Measurements from ENCODE around the gene LTF. TPM values are rescaled to one million over a fixed set of nuclear protein-coding genes. Genes with fewer than 3 reads are reported as not detected.

LTF gene
- total RNA-seq, 2 donors from 2014 or later = 1.0 to 1.6 TPM

- intact Hi-C loops (cut with DNase I) = no loop called here
- no peaks in the 10 kb centered on the region for H3K36me3 ChIP-seq
- no peak overlapping the region for H3K9ac ChIP-seq (ENCODE audit: low read depth in 2 of 2, low read length in 2 of 2)
- DNase-seq = no peak
- no peaks in the 10 kb centered on the region for H3K27me3 ChIP-seq
- H3K4me1 ChIP-seq = no peaks in the 10 kb centered on the region
- H3K9me3 ChIP-seq = no peaks in the 10 kb centered on the region
- no peak for TF ChIP-seq CTCF (IDR thresholded peaks at IDR 0.05)
- H3K4me3 ChIP-seq = no peak overlapping the region
- no peak overlapping the region for H3K27ac ChIP-seq
Observed at GRCh38 chr3:46478341-46478740, 13.6 kb upstream of the LTF start.

DNA sequence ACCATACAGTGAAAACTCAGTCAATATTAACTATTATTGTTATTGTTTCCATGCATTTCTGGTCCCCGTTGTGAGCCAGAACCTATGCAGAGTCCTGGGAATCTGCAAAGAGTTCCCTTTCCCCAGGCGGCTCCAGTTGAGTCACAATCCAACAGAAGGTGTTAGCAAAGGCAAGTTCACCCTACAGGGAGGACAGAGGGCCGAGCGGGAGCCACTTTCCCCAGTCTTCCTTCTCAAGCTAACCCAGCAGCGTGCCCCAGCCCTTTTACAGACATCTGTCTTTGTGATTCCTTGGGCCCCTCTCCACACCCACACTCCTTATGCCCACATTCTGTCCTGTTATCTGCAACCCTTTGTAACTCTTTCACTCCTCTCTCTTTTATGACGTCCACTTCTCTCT lies 13.1 kb upstream of the LTF start:
- Histone ChIP-seq H3K27me3 (no peaks in the 10 kb centered on the region), H3K9ac (ENCODE audit: low read depth in 2 of 2, low read length in 2 of 2) (no peak overlapping the region), H3K4me1 (no peaks in the 10 kb centered on the region), H3K36me3 (no peaks in the 10 kb centered on the region), H3K9me3 (no peaks in the 10 kb centered on the region), H3K4me3 (no peak overlapping the region), H3K27ac (no peak overlapping the region)
- DNase-seq = no peak
- TF ChIP-seq CTCF (IDR thresholded peaks at IDR 0.05) = no peak
- intact Hi-C loops (cut with DNase I) = no loop called here

DNA sequence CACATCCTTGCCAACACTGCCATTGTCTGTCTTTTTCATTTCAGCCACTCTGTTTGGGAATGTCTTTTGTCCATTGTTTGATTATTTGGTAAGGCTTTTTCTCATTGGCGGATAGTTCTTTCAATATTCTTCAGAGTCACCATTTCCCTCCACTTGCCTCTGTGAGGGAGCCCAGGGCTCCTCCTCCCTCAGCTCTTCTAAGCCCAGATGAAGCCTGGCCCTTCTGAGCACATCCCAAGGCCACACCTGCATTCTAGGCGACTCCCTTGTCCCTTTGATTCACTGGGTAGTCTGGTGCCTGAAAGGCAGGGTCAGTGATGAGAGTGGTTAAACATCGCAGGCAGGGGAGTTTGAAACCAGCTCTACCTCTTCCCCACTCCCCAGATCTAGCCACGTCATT lies 12.4 kb upstream of the LTF start:
- no peak overlapping the region for H3K4me3 ChIP-seq
- no peaks in the 10 kb centered on the region for H3K27me3 ChIP-seq
- intact Hi-C loops (cut with DNase I) = no loop called here
- H3K9me3 ChIP-seq = no peaks in the 10 kb centered on the region
- no peaks in the 10 kb centered on the region for H3K36me3 ChIP-seq
- H3K27ac ChIP-seq = no peak overlapping the region
- no peak for TF ChIP-seq CTCF (IDR thresholded peaks at IDR 0.05)
- DNase-seq = no peak
- no peak overlapping the region for H3K9ac ChIP-seq (ENCODE audit: low read depth in 2 of 2, low read length in 2 of 2)
- H3K4me1 ChIP-seq = no peaks in the 10 kb centered on the region

DNA sequence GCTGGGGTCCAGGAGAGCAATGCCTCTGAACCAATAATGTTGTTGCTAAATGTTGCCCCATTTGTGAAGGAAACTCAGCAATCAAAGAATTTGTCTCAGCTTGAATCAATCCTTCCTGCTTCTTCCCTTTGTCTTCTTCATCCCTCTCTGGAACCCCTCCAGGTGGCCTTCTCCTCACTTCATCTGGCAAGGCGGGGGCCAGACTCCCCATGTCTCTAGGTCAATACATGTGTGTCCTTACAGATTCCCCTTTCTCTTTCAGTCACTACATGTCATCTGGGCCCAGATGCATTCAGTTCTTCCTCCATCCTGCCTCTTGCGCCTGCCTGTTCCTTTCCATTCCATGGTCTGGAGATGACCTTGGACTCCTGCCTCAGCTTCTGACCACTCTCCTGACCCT lies 8.0 kb upstream of the LTF start:
- no peak overlapping the region for H3K9ac ChIP-seq (ENCODE audit: low read depth in 2 of 2, low read length in 2 of 2)
- H3K9me3 ChIP-seq = no peaks in the 10 kb centered on the region
- no peak overlapping the region for H3K4me3 ChIP-seq
- H3K4me1 ChIP-seq = no peaks in the 10 kb centered on the region
- TF ChIP-seq CTCF (IDR thresholded peaks at IDR 0.05) = no peak
- DNase-seq = no peak
- intact Hi-C loops (cut with DNase I) = no loop called here
- H3K36me3 ChIP-seq = no peaks in the 10 kb centered on the region
- H3K27ac ChIP-seq = no peak overlapping the region
- no peaks in the 10 kb centered on the region for H3K27me3 ChIP-seq

GRCh38 chr3:46471371-46471914 lies 6.7 kb upstream of the LTF start:
- TF ChIP-seq CTCF (IDR thresholded peaks at IDR 0.05) = no peak
- intact Hi-C loops (cut with DNase I) = no loop called here
- Histone ChIP-seq H3K4me1 (no peaks in the 10 kb centered on the region), H3K9me3 (no peaks in the 10 kb centered on the region), H3K9ac (ENCODE audit: low read depth in 2 of 2, low read length in 2 of 2) (no peak overlapping the region), H3K36me3 (no peaks in the 10 kb centered on the region), H3K27ac (no peak overlapping the region), H3K27me3 (no peaks in the 10 kb centered on the region), H3K4me3 (no peak overlapping the region)
- no peak for DNase-seq

All from colonic mucosa (tissue), 4 donors.